Type B pancreatic cell (in vitro differentiated cells): ENCODE measurements around the gene HCK. TPM values are rescaled to one million over a fixed set of nuclear protein-coding genes. Genes with fewer than 3 reads are reported as not detected.
"Not testable (repeated sequence)": the region's sequence is repeated elsewhere in the genome, so short reads cannot be mapped to it uniquely, and the experiment has no call there.

Source experiments
- DNase-seq: peaks from one replicate; pipeline ENCODE4 v3.0.0; 2021; ENCODE audit warnings: mixed read lengths; ENCODE audit not compliant: unreplicated experiment; ENCODE audit errors: extremely low spot score
- H3K27ac Mint-ChIP-seq: 2 replicates; pipeline ENCODE4 v1.8.0; 2021; ENCODE audit warnings: mild to moderate bottlenecking, mixed read lengths
- H3K27me3 Mint-ChIP-seq: 2 replicates; pipeline ENCODE4 v1.8.0; 2021; ENCODE audit warnings: mixed read lengths
- H3K36me3 Mint-ChIP-seq: 2 replicates; pipeline ENCODE4 v1.8.0; 2021; ENCODE audit warnings: mixed read lengths
- H3K4me1 Mint-ChIP-seq: one replicate; pipeline ENCODE4 v1.8.0; 2021; ENCODE audit warnings: mixed read lengths; ENCODE audit not compliant: unreplicated experiment
- H3K4me3 Mint-ChIP-seq: 2 replicates; pipeline ENCODE4 v1.8.0; 2021; ENCODE audit warnings: mild to moderate bottlenecking, mixed read lengths
- H3K9me3 Mint-ChIP-seq: 2 replicates; pipeline ENCODE4 v1.8.0; 2021; ENCODE audit warnings: mixed read lengths
- CTCF ChIP-seq: fragments of 200-600 bp; sonication (generic); conservative IDR thresholded peaks from 2 replicates; pipeline ENCODE4 v1.5.0; 2021; ENCODE audit warnings: antibody characterized with exemption, mild to moderate bottlenecking
- total RNA-seq: library from RNA; stranded (reverse); gene quantifications from 2 replicates; pipeline ENCODE4 v1.2.1, GENCODE V29; 2021; ENCODE audit warnings: low replicate concordance

The HCK gene
- total RNA-seq, 1 donor from 2014 or later = not detected

- Mint-ChIP-seq H3K36me3 (peaks cover 12% of the 10 kb centered on the region), H3K4me3 (peak overlapping the region; percentile 24), H3K4me1 (peaks cover 66% of the 10 kb centered on the region), H3K27me3 (no peaks in the 10 kb centered on the region), H3K9me3 (no peaks in the 10 kb centered on the region), H3K27ac (peak overlapping the region; percentile 80)
- no peak for TF ChIP-seq CTCF
- DNase-seq = no peak
Observed at GRCh38 chr20:32113591-32114260, 61.7 kb downstream of the HCK start.

- H3K9me3 Mint-ChIP-seq = no peaks in the 10 kb centered on the region
- H3K4me1 Mint-ChIP-seq = peaks cover 66% of the 10 kb centered on the region
- H3K4me3 Mint-ChIP-seq = no peak overlapping the region
- peak overlapping the region; percentile 73 for H3K27ac Mint-ChIP-seq
- DNase-seq = no peak
- no peaks in the 10 kb centered on the region for H3K27me3 Mint-ChIP-seq
- peaks cover 12% of the 10 kb centered on the region for H3K36me3 Mint-ChIP-seq
- no peak for TF ChIP-seq CTCF
Observed at GRCh38 chr20:32114305-32114960, 62.4 kb downstream of the HCK start.

GRCh38 chr20:32115211-32115767, 63.2 kb downstream of the HCK start:
- no peaks in the 10 kb centered on the region for H3K9me3 Mint-ChIP-seq
- H3K36me3 Mint-ChIP-seq = peaks cover 12% of the 10 kb centered on the region
- no peaks in the 10 kb centered on the region for H3K27me3 Mint-ChIP-seq
- DNase-seq = no peak
- H3K4me3 Mint-ChIP-seq = no peak overlapping the region
- TF ChIP-seq CTCF = no peak
- peak overlapping the region; percentile 73 for H3K27ac Mint-ChIP-seq
- H3K4me1 Mint-ChIP-seq = peaks cover 65% of the 10 kb centered on the region

- Mint-ChIP-seq H3K4me1 (peaks cover 58% of the 10 kb centered on the region), H3K9me3 (no peaks in the 10 kb centered on the region), H3K4me3 (peak overlapping the region; percentile 46), H3K27ac (peak overlapping the region; percentile 45), H3K27me3 (no peaks in the 10 kb centered on the region), H3K36me3 (peaks cover 12% of the 10 kb centered on the region)
- no peak for TF ChIP-seq CTCF
- no peak for DNase-seq
Observed at GRCh38 chr20:32116079-32116521, 64.1 kb downstream of the HCK start.

GRCh38 chr20:32116796-32117195, 64.8 kb downstream of the HCK start:
- H3K4me3 Mint-ChIP-seq = not testable (repeated sequence)

GRCh38 chr20:32118427-32118826, 66.4 kb downstream of the HCK start:
- H3K36me3 Mint-ChIP-seq, H3K9me3 Mint-ChIP-seq: not testable (repeated sequence)

More at GRCh38 chr20:32116796-32117195, 64.8 kb downstream of the HCK start:
- H3K4me1 Mint-ChIP-seq = peaks cover 51% of the 10 kb centered on the region
- H3K27ac Mint-ChIP-seq = peak overlapping the region; percentile 7
- H3K9me3 Mint-ChIP-seq, H3K27me3 Mint-ChIP-seq, H3K36me3 Mint-ChIP-seq, DNase-seq: not testable (repeated sequence)

More at GRCh38 chr20:32118427-32118826, 66.4 kb downstream of the HCK start:
- not testable (repeated sequence) for H3K27me3 Mint-ChIP-seq, H3K27ac Mint-ChIP-seq, DNase-seq, H3K4me3 Mint-ChIP-seq
- H3K4me1 Mint-ChIP-seq = peaks cover 42% of the 10 kb centered on the region
